BJ (cell line): ENCODE measurements around the gene MXD3. TPM values are rescaled to one million over a fixed set of nuclear protein-coding genes. Genes with fewer than 3 reads are reported as not detected.

ENCODE experiments used
- CTCF ChIA-PET: fragments of 350-600 bp; formaldehyde crosslinking; extraction: SDS; loops from one replicate; lab custom pipeline; 2021; ENCODE audit warnings: antibody characterized with exemption, inconsistent platforms; lab: Yijun Ruan, JAX
- POLR2A ChIA-PET: fragments of 300-600 bp; sonication (Branson Sonifier 250); formaldehyde crosslinking; extraction: SDS; loops from one replicate; lab custom pipeline; 2021; ENCODE audit warnings: antibody characterized with exemption; lab: Charles Lee
- DNase-seq: peaks from one replicate; pipeline ENCODE4 v3.0.0-alpha.2; 2011; ENCODE audit warnings: low read depth
- H3K27me3 ChIP-seq: 2 replicates; pipeline ENCODE4 v1.6.0; 2011; ENCODE audit warnings: low read length; ENCODE audit not compliant: control insufficient read depth, insufficient read depth
- H3K36me3 ChIP-seq: 2 replicates; pipeline ENCODE4 v1.5.1; 2011; ENCODE audit warnings: low read length; ENCODE audit not compliant: control insufficient read depth, insufficient read depth
- H3K4me3 ChIP-seq: 2 replicates; pipeline ENCODE4 v1.5.1; 2011; ENCODE audit warnings: low read depth, mild to moderate bottlenecking, control low read depth, low read length
- CTCF ChIP-seq: IDR thresholded peaks from 2 replicates; pipeline ENCODE4 v1.5.1; 2011; ENCODE audit warnings: low read depth, mild to moderate bottlenecking, control low read depth, inconsistent platforms, low read length, moderate library complexity; ENCODE audit not compliant: insufficient read depth
- polyA plus RNA-seq: library from polyadenylated mRNA; depleted of rRNA; stranded (reverse); fragments of >200 nt; gene quantifications from 2 replicates; pipeline ENCODE4 v1.2.3, GENCODE V29; 2011

The MXD3 gene
- polyA plus RNA-seq, 1 experiment = 18.1 TPM

GRCh38 chr5:177357459-177358351 lies 46.0 kb upstream of the MXD3 start, which contains the start of gene RGS14:
Gene RGS14, plus strand, starts transcription at chr5:177357924. Its CDS starts 101 bp downstream, at chr5:177358025.
- CTCF ChIA-PET = interaction anchor here (1.5 to 3.4 kb wide), 2 partner anchors 9 to 12 kb away, joined by 3 to 16 read pairs; no protein-coding TSS in a partner anchor
- no peaks in the 10 kb centered on the region for H3K36me3 ChIP-seq
- no peak for DNase-seq
- TF ChIP-seq CTCF = no peak
- no peak within 1 kb of the TSS for H3K4me3 ChIP-seq
- H3K27me3 ChIP-seq = peaks cover 5% of the 10 kb centered on the region
- POLR2A ChIA-PET = no interaction called here

GRCh38 chr5:177357146-177357458 lies 45.4 kb upstream of the MXD3 start:
- ChIA-PET CTCF (interaction anchor here (3.4 kb wide), 1 partner anchor 13 kb away, joined by 16 read pairs; no protein-coding TSS in a partner anchor), POLR2A (no interaction called here)

GRCh38 chr5:177356746-177357145 lies 45.0 kb upstream of the MXD3 start:
- Histone ChIP-seq H3K36me3 (no peaks in the 10 kb centered on the region), H3K27me3 (peaks cover 5% of the 10 kb centered on the region), H3K4me3 (no peak overlapping the region)
- no peak for TF ChIP-seq CTCF
- ChIA-PET POLR2A (interaction anchor here (0.6 kb wide), 1 partner anchor 637 kb away, joined by 12 read pairs; no protein-coding TSS in a partner anchor), CTCF (interaction anchor here (3.4 kb wide), 1 partner anchor 13 kb away, joined by 16 read pairs; no protein-coding TSS in a partner anchor)
- DNase-seq = no peak

More at GRCh38 chr5:177357146-177357458, 45.4 kb upstream of the MXD3 start:
- DNase-seq = no peak
- Histone ChIP-seq H3K4me3 (no peak overlapping the region), H3K27me3 (peaks cover 5% of the 10 kb centered on the region), H3K36me3 (no peaks in the 10 kb centered on the region)
- TF ChIP-seq CTCF = no peak

- ChIA-PET POLR2A (no interaction called here), CTCF (interaction anchor here (1.0 to 3.4 kb wide), 4 partner anchors 14 to 145 kb away, joined by 3 to 16 read pairs (median 3); no protein-coding TSS in a partner anchor)
- H3K4me3 ChIP-seq = no peak overlapping the region
- no peak for DNase-seq
- no peaks in the 10 kb centered on the region for H3K36me3 ChIP-seq
- no peak for TF ChIP-seq CTCF
- H3K27me3 ChIP-seq = peaks cover 5% of the 10 kb centered on the region
Observed at GRCh38 chr5:177355868-177356168, 44.1 kb upstream of the MXD3 start.

GRCh38 chr5:177355162-177355867 lies 43.6 kb upstream of the MXD3 start:
- TF ChIP-seq CTCF = no peak

More at GRCh38 chr5:177355162-177355867, 43.6 kb upstream of the MXD3 start:
- CTCF ChIA-PET = interaction anchor here (1.0 to 1.3 kb wide), 4 partner anchors 35 to 145 kb away, joined by 3 to 5 read pairs (median 3); no protein-coding TSS in a partner anchor
- no peak for DNase-seq
- H3K27me3 ChIP-seq = peaks cover 5% of the 10 kb centered on the region
- no peak overlapping the region for H3K4me3 ChIP-seq
- POLR2A ChIA-PET = no interaction called here
- H3K36me3 ChIP-seq = no peaks in the 10 kb centered on the region
